HCT116 (cell line): Measurements from ENCODE around the gene DAGLA.

Experiments
- CTCF ChIP-seq, 3 experiments: fragments of 200-600 bp in 1 of 3; sonication (generic) in 1 of 3; IDR thresholded peaks in 2 of 3; conservative IDR thresholded peaks in 1 of 3; 2 replicates each; pipeline ENCODE4 v1.5.1; 2012 to 2017; ENCODE audit warnings: low read depth in 2 of 3, low read length in 2 of 3, antibody characterized with exemption in 1 of 3, borderline replicate concordance in 1 of 3, control low read depth in 1 of 3, mild to moderate bottlenecking in 1 of 3, mixed read lengths in 1 of 3, mixed run types in 1 of 3, moderate library complexity in 1 of 3; ENCODE audit not compliant: insufficient read depth in 1 of 3
- JUND ChIP-seq: IDR thresholded peaks from 2 replicates; pipeline ENCODE4 v1.6.1; 2012
- REST ChIP-seq: IDR thresholded peaks from 2 replicates; pipeline ENCODE4 v1.6.1; 2012; ENCODE audit warnings: low read depth

GRCh38 chr11:61697764-61698163, 17.6 kb downstream of the DAGLA start:
- TF ChIP-seq CTCF (IDR thresholded peaks at IDR 0.05 in 2 of 3, conservative IDR thresholded peaks at IDR 0.05 in 1 of 3; ENCODE audit: borderline replicate concordance in 1 of 3, insufficient read depth in 1 of 3, low read depth in 2 of 3, low read length in 2 of 3) (no peak), REST (no peak), JUND (no peak)
